GM18867 (cell line): ENCODE measurements around the gene HP1BP3.
"Not testable (repeated sequence)": the region's sequence is repeated elsewhere in the genome, so short reads cannot be mapped to it uniquely, and the experiment has no call there.

Experiments
- ATAC-seq: cut with Tn5 transposase; IDR thresholded peaks from one replicate; pipeline ENCODE4 v1.9.1; 2021; ENCODE audit warnings: mild to moderate bottlenecking, moderate library complexity; ENCODE audit not compliant: unreplicated experiment

The HP1BP3 gene

GRCh38 chr1:20787029-20787839 lies at the start of gene HP1BP3:
HP1BP3 (minus strand) TSS chr1:20787307; CDS start chr1:20780440, 6,867 bp downstream.
- peak; percentile 49 for ATAC-seq

- ATAC-seq = no peak
Measured at GRCh38 chr1:20836230-20836629, 49.1 kb upstream of the HP1BP3 start.

GRCh38 chr1:20834780-20835179 lies 47.7 kb upstream of the HP1BP3 start:
- no peak for ATAC-seq

GRCh38 chr1:20834192-20834591 lies 47.1 kb upstream of the HP1BP3 start:
- no peak for ATAC-seq

GRCh38 chr1:20830378-20830777 lies 43.3 kb upstream of the HP1BP3 start:
- no peak for ATAC-seq

GRCh38 chr1:20829946-20830345 lies 42.8 kb upstream of the HP1BP3 start:
- no peak for ATAC-seq

- ATAC-seq = no peak
Measured at GRCh38 chr1:20829531-20829930, 42.4 kb upstream of the HP1BP3 start.

- no peak for ATAC-seq
Measured at GRCh38 chr1:20823845-20824244, 36.7 kb upstream of the HP1BP3 start.

GRCh38 chr1:20821466-20821865 lies 34.4 kb upstream of the HP1BP3 start:
- no peak for ATAC-seq

GRCh38 chr1:20819818-20820217 lies 32.7 kb upstream of the HP1BP3 start:
- ATAC-seq = no peak

GRCh38 chr1:20814534-20814871 lies 27.4 kb upstream of the HP1BP3 start:
- no peak for ATAC-seq

GRCh38 chr1:20811916-20812315 lies 24.8 kb upstream of the HP1BP3 start:
- ATAC-seq = no peak

- no peak for ATAC-seq
Measured at GRCh38 chr1:20793236-20793635, 6.1 kb upstream of the HP1BP3 start.

GRCh38 chr1:20792196-20792595 lies 5.1 kb upstream of the HP1BP3 start:
- no peak for ATAC-seq

GRCh38 chr1:20790785-20791184 lies 3.7 kb upstream of the HP1BP3 start:
- no peak for ATAC-seq

GRCh38 chr1:20789598-20789997 lies 2.5 kb upstream of the HP1BP3 start:
- not testable (repeated sequence) for ATAC-seq

- ATAC-seq = no peak
Measured at GRCh38 chr1:20787840-20788795, 1.0 kb upstream of the HP1BP3 start.

GRCh38 chr1:20786253-20787028 lies 666 bp downstream of the HP1BP3 start:
- ATAC-seq = peak; percentile 74

GRCh38 chr1:20785907-20786252 lies 1.2 kb downstream of the HP1BP3 start:
- ATAC-seq = peak; percentile 1

GRCh38 chr1:20775700-20776099 lies 11.4 kb downstream of the HP1BP3 start:
- ATAC-seq = no peak

GRCh38 chr1:20771780-20772179 lies 15.3 kb downstream of the HP1BP3 start:
- no peak for ATAC-seq
